GM13976 (cell line): ENCODE results near the gene TEX19.

Experiments used
- DNase-seq: peaks from one replicate; pipeline ENCODE4 v3.0.0; 2012; ENCODE audit warnings: low spot score
- in situ Hi-C: fragments of 300-500 bp; cut with MboI; formaldehyde crosslinking; loops from one replicate; pipeline ENCODE4 v1.12.0; 2022; ENCODE audit warnings: low sequenced_read_pairs, mixed read lengths, inconsistent platforms; ENCODE audit not compliant: unreplicated experiment
- TF ChIP-seq, protein P1 (sequence below): IDR thresholded peaks from 2 replicates; pipeline ENCODE4 v1.5.1; 2012; ENCODE audit warnings: borderline replicate concordance, mild to moderate bottlenecking; ENCODE audit not compliant: insufficient read depth; ENCODE audit errors: extremely low read depth, missing control alignments, control extremely low read depth

TEX19 gene

DNA sequence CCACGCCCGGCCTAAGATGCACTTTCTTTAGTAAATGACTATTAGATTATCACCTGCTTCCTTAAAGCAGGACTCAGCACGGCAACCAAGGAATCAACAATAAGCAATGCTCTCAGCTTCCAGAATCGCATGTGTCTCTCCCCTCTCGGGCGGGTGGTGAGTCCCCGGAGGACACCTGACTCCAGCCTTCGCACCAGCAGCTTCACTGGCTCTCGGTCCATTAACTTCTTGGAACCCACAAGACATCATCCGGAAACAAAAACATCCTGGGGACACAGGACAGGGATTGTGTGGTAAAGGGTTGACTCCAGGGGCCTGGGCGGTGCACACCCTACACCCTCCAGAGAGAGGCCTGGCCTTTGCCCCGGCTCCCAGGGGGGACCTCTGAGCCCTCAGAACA lies 35.2 kb downstream of the TEX19 start:
- no peak for DNase-seq
- in situ Hi-C loops: no loop called here
- TF ChIP-seq, protein P1, sequence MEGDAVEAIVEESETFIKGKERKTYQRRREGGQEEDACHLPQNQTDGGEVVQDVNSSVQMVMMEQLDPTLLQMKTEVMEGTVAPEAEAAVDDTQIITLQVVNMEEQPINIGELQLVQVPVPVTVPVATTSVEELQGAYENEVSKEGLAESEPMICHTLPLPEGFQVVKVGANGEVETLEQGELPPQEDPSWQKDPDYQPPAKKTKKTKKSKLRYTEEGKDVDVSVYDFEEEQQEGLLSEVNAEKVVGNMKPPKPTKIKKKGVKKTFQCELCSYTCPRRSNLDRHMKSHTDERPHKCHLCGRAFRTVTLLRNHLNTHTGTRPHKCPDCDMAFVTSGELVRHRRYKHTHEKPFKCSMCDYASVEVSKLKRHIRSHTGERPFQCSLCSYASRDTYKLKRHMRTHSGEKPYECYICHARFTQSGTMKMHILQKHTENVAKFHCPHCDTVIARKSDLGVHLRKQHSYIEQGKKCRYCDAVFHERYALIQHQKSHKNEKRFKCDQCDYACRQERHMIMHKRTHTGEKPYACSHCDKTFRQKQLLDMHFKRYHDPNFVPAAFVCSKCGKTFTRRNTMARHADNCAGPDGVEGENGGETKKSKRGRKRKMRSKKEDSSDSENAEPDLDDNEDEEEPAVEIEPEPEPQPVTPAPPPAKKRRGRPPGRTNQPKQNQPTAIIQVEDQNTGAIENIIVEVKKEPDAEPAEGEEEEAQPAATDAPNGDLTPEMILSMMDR: no peak

DNA sequence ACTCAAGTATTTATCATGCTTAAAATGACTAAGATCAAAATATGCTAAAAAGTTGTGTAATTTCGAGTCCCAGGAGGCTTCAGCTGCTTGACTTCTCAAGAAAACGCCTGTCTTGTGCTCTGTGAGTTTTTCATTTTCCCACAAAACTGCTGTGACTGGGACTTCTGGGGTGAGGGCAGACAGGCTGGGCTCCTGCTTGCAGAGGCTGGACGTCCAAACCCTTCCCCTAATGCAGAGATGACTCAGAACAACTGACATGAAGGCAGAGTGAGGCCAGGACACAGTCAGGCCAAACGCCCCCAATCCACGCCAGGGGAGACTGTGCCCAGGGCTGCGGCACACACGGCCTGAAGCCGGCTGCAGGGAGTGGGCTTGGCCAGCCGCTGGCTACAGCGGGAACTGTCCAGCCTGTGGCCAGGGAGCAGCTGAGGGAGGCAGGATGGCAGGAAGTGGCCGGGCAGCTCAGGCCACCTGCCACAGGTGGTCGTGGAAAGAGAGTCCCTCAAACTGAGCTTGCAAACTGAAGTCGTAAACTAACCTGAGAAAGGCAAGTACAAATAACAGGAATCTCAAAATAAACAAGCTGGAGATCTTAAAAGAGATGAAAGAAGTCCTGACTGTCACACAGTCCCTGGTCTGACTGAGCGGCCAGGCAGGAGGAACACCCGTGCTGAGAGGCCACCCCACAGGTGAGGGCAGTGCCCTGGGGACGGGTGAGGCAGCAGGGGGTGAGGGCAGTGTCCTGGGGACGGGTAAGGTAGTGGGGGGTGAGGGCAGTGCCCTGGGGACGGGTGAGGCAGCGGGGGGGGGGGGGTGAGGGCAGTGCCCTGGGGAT lies 37.8 kb downstream of the TEX19 start:
- TF ChIP-seq, protein P1: no peak
- no peak for DNase-seq
- in situ Hi-C loops: no loop called here

DNA sequence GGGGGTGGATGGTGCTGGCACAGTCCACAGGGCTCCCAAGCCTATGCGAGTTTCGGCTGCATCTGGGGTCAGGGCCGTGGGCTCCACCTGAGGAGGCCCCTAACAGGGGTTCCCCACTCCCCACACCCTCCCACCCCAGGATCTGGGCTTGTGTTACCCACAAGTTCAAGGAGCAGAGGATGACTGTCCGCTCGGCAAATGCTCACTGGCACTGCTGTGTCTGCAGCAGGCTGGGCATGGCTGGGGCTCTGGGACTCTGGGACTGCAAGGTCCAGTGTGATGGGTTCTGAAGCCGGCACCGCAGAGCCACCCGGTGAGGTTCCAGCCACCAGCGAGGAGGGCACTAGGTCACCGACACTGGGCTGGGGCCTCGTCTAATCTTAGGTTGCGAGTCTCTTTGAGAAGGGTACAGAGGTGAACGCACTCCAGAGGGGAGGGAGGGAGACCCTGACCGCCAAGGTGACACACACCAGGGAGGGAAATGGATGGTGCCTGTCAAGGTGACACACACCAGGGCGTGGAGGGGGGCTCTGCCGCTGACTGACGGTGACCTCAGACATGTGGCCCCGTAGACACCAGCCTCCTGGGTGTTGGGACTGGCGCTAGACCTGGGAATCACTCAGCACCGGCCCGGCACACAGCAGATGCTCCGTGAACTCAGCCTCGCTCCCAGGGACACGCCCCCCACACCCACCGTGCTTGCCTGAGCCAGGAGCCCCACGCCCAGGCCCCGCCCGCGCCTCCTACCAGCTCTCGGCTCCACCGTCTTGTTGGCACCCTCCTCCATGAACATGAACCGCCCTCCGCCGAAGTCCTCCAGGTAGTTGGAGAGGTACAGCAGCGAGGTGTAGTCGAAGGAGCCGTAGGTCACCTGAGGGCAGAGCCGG lies 38.6 kb downstream of the TEX19 start:
- TF ChIP-seq, protein P1: no peak
- no peak for DNase-seq
- in situ Hi-C loops: no loop called here

DNA sequence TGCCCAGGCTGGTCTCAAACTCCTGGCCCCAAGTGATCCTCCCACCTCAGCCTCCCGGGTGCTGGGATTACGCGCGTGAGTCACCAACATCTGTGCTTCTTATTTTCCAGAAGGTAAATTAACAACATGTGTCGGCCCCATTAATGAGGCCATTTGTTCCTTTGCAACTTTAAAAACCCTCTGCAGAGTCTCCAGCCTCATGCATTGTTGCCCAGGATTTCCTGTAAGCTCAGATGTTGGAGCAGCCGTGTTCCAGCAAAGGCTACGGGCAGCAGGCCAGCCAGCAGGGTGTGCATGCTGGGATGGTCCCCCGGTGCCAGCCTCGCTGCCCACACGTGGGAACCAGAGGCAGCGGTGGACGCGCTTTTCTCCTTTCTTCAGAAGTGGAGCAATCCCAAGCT lies 40.0 kb downstream of the TEX19 start:
- TF ChIP-seq, protein P1: no peak
- no peak for DNase-seq

DNA sequence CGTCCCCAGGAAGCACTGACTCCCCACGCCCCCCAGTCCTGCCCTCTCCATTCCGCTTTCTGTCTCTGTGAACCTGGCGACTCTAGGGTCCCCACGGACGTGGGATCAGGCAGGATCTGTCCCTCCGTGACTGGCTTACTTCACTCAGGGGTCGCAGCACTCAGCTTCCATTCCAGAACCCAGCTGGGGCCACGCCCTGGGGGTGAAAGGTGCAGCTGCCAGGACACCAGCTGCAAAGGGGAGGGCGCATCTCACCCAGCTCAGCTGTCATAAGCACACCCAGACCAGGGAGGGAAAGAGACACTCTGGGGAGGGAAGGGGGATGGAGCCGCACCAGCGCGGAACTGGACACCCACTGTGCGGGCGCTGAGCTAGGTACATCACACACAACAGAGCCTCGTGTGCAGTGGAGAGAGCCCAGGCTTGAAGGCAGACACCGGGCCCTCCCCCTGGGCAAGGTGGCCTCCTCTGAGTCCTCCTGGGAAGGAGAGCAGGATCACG lies 40.6 kb downstream of the TEX19 start:
- TF ChIP-seq, protein P1: no peak
- no peak for DNase-seq
- in situ Hi-C loops: no loop called here

More for the DNA sequence above, 40.0 kb downstream of the TEX19 start:
- in situ Hi-C loops: no loop called here

DNA sequence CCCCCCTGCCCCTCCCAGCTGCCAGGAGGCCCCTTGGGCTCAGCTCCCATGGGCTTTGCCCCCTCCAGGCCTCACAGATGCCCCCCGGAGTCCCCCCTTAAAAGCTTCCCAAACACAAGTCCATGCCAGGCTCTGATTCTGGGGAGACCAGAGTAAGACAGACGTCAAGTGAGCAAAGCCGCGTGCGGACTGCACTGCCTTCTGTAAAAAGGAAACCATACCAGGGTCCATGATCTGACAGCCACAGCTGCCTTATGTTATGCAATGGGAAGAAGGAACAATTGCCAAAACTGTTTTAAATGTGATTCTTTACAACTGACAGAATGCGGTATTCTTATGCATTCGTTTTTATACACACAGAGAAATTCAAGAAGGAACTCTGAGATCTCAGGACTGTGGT lies 41.2 kb downstream of the TEX19 start:
- in situ Hi-C loops: no loop called here
- TF ChIP-seq, protein P1: no peak
- DNase-seq: no peak
